ENCODE results near the gene DDX5.
A peak's percentile ranks its signal among the peaks of the same experiment; 100 is the strongest.

The DDX5 gene

DNA sequence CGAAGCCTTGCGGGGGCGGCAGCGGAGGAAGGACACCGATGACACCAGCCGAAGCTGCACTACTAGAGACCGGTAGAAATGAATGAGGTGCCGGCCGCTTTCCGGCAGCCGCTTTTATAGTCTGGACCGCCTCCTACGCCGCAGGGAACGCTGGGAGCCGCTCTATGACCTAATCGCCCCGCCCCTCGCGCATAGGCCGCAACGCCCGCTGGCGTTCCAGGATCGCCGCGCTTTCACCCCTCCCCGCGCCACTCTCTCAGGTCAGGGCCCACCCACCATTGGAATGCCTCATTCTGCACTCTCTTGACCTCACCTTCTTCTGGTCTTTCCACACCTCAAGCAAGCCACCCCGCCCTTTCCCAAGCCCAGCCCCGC is at the start of gene DDX5:
DDX5 (minus strand) TSS at position 89 of the 375 bp plus-strand sequence. CDS start 170 bp downstream, outside the sequence.
- peak; percentile 86 to 100 (median 96) for DNase-seq

DNA sequence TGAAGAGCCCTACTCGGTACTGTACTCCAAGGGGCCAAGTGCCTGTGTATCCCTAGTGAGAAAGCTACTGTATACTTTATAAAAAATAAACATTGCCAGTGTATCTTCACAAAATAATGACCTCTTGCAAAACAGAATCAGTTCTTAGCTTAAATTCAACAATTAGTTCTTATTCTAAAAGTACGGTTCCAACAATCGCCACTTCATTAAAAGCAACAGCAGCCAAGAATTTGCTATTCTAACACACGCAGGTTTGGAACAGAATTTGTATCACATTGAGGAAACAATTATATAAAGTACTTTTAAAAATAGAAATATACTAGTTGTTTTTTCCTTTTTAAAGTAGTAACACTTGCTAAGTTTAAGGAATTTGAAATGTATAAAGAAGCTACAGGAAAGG is 49.2 kb upstream of the DDX5 start:
- no peak for DNase-seq

DNA sequence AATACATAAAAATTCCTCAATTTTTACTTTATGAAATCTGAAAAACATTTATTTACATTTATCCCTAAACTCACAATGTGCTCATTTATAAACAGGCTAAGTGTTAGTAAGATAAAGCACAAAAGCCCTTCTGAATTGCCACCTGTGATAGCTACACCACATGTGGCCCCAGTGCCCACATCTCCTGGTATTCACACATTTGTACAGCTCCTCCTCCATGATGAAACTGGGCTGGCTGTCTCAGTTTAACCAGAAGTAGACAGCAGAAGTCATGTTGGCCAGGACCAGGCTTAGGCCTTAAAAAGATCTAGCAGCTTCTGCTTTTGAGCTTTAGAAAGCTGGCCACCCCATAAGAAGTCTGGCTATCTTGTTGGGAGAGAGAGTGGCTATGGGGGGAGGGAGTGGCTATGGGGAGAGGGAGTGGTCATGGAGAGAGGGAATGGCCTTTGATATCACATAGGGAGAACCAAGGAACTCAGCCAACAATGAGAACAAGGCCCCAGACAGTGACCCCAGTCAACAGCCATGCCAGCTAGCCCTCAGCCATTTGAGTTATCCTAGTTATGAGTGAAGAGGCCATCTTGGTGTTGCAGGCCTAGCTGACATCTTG is 48.0 kb upstream of the DDX5 start:
- DNase-seq: no peak

DNA sequence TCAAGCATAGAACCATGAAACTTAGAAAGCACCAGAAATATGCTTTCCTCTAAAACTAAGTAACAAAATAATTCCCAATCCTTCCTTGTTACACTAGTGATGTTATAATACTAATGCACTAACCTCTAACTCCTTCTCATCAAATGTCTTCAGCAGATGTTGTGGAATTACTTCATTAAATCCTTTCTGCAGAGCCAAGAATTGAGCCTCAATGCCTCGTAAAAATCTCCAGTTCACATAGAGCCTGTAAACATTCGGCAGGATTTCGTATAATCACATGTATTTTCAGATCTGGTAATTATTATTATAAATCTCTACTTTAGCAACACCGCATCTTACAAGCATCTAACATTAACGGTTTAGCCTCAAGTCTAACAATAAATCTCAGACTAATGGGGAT is 45.4 kb upstream of the DDX5 start:
- DNase-seq: no peak

DNA sequence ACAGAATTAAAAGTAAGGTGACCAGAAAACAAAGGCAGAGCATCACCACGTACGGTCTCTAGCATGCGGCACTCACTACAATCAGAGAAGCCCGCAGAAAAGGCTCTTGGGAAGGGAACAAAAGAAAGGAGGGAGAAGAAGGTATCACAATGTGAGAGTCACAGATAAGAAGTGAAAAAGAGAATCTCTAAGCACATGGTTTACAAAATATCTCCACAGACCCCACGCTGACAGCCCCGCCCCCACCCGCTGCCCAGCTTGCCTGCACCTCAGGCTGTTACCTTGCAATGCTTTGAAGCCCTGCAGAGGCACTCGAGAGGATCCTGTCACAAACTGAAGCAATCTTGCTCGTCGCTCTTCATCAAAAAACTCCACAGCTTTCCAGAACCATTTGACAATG is 41.2 kb upstream of the DDX5 start:
- DNase-seq: no peak

DNA sequence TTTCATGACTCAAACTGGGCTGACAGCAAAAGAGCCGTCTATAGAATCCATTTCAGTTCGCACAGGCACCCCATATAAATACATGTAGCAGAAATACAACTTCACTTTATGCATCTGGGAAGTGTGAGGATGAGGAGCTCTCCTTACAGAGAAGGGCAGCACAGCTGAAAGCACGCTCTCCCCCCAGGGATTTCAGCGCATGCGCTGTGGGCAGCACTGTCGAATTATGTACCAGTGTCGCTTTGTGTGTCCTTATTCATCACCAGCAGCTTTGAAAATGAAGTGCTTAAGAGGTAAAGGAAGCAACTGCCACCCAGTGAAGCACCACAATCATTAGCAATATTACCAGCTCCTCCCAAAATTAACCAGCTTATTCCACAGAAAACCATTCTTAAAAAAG is 40.6 kb upstream of the DDX5 start:
- DNase-seq: peak in 21 of 56 donors; percentile 1 to 56 (median 14)

DNA sequence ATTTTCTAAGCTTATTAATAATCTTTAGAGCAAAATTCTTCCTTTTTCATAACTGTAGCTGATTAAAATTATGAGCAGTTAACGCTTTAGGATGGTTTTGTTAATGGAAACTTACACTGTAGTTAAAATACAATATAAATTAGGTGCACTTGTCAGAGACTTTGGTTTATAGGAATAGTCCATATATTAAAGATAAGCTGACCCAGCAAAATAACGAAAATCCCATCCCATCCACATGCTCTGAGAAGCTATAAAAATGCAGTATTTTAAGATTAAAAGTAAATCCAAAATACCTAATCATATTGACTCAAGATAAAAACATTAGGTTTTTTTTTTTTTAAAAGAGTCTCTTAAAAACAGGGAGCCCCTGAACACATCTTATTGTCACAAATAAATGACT is 38.7 kb upstream of the DDX5 start:
- no peak for DNase-seq

DNA sequence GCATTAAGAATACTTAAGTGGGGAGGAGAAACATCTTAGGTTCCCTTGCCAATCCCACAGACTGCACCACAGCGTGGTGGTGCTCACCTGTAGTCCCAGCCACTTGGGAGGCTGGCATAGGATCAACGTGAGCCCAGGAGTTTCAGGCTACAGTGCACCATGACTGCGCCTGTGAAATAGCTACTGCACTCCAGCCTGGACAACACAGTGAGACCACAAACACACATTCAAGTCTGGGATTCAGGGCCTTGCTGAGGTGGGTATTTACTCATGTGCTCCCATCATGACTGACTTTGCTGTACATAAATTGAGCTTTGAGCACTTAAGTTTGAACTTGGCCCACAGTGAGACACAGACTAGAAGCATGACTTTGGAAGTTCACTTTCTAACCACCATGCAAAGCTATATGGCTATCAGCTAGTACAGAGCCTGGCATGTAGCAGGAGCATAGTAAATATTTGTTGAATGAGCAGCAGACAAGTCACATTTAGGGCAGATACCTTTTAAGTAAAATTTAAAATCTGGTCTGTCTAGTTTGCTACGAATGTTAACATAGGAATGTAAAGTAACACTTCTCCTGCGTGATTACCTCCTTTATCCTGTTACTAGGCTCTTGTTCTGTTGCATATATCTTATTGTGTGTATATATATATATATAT is 34.2 kb upstream of the DDX5 start:
- no peak for DNase-seq

DNA sequence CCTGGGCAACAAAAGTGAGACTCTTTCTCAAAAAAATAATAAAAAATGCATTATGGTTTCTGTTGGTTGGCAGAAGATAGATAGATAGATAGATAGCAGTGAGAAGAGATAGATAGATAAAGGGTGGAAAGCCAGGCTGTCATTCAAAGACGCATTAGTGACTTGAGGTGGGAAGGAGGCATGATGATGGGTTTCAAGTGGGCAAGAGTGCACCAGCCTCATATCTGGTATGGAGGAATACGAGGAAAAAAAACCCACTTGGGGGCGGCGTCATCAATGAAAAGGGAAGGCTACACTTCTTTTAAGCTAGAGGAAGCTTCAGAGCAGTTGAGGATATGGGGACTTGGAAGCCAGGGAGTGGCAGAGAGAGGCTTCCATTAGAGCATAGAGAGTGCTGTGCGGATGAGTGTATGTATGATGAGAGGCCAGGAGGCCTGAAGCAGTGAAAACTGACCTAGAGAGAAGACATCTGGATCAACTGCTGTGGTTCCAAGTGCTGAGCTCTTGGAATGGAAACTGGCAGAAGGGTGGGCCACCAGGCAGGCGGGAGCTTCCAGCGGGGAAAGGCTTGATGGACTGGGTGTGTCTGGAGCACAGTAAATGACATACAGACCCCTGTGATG is 32.5 kb upstream of the DDX5 start:
- no peak for DNase-seq

DNA sequence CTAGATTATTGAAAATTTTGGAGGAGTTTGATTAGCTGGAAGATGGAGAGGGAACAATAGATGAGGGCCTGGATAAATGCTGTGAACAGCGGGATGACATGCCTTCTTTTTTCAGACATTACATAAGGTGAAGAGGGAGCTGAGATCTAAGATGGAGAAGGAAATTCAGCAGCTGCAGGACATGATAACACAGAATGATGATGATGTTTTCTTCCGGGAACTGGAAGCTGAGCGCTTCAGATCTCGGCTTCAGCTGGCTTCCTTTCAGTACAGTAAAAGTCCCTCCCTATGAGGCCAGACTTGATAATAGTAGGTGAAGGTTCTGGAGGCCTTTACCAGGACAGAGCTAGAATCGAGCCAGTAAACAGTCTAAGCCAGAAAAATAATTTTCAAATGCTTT is 31.4 kb upstream of the DDX5 start:
- no peak for DNase-seq

DNA sequence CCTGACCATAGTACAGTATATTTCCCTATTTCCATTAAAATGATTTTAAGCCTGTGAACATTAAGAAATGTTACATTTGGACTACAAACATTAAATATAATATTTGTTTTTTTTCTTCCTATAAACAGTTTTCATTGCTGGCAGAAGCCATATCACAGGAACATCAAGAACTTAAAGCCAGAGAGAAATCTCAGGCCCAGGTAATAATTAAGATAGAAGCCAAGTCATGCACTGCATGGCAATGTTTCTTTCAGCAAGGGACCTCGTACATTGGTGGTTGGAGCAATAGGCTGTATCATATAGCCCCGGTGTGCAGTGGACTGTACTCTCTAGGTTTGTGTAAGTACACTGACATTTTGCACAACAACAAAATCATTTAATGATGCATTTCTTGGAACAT is 30.8 kb upstream of the DDX5 start:
- no peak for DNase-seq

DNA sequence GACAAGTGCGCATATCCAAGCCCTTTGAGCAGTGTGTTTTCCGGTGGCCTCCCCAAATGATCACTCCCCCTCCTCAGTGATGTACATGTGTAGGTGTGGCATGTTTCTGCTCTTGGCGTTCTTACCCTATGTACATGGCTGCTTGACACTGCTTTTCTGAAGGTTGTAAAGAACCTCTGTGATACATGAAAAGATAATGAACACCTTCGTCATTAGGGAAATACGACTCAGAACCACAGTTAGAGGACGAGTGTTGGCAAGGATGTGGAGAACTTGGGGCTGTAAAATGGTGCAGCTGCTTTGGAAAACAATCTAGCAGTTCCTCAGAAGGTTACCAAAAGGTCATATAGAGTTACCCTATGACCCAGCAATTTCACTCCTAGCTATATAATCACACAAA is 29.3 kb upstream of the DDX5 start:
- DNase-seq: no peak

DNA sequence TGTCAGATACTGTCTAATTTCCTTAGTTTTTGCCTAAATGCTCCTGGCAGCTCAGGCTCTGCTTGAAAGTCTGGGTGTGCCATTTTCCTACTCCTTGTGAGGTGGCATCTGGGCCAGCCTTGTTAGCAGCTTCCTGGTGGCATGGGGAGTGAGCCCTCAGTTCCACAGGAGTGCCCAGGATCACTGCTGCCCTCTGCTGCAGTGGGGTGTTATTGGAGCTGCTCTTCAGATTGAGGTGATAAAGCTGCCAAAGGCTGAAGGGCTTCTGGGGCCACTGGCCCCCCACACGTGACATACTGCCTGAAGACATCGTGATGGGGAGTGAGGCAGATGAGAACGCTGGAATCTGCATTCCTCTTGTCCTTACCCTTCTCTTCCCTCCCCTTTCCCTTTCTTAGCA is 28.1 kb upstream of the DDX5 start:
- DNase-seq: no peak

DNA sequence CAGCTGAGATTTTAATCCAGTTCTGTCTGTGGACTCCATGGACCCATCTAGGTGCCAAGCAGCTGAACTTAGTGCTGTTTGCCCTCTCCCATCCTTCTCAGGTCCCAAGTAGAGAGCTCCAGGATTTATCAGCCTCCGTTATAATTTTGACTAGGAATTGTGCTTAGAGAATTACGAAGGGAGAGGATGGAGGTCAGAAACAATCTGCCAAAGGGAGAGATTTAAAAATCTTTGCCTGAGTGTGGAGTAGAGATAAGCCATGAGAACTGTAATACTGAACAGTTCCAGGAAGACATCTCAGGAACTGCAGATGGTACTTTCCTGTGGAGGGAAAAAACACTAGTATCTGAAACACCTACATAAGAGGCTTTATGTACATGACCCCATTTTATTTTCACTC is 27.7 kb upstream of the DDX5 start:
- DNase-seq: no peak

DNA sequence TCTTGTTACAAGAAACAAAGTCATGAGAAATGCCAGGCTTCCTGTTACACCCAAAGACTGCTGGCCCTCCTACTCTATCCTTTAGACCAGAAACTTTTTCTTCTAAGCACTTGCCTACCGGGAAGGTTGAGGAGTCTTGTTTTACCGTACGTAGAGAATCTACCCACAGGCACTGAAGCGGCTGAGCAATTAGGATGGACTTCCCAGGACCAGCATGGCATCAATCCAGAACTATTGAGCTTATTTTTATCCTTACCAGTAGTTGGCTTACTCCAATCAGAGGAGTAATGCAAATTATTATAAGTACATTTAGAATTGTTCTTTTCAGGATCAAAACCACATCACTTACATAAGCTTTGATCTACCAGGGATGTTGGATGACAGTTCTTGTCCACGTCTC is 26.3 kb upstream of the DDX5 start:
- DNase-seq: no peak

DNA sequence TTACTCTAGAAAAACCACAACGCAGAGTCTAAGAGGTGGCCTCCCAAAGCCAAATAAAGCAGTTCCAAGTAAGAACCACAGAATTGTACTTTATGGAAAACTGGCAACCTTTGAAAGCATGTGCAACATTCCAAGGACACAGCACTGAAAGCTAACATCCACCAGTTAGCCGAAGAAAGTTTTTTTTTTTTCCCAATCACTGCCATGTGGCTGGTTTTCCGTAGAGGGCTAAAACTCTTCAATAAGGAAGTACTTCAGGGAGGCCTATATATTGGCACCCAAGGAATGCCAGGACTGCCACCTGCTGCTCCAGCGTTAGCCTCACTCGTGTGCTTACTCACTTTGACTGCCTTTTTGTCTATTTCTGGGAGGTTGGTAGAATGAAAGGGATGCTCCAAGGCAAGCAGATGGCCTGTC is 25.9 kb upstream of the DDX5 start:
- no peak for DNase-seq

DNA sequence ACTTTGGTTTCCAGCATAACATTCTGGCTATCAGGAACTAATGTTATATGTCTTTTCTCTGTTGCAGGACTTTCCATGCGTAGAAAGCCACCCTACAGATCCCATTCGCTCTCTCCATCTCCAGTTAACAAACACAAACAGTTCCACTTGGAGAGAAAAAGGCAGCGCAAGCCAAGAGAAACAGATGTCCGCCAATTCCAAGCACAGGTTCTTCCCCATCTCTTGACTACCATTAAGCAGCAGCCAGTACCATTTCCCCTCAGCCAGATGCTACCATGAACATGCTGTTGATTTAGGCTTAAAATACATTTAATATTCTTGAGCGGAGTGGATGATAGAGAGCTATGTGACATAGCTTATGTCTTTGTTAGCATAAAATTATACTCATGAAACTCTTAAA is 23.1 kb upstream of the DDX5 start:
- no peak for DNase-seq

DNA sequence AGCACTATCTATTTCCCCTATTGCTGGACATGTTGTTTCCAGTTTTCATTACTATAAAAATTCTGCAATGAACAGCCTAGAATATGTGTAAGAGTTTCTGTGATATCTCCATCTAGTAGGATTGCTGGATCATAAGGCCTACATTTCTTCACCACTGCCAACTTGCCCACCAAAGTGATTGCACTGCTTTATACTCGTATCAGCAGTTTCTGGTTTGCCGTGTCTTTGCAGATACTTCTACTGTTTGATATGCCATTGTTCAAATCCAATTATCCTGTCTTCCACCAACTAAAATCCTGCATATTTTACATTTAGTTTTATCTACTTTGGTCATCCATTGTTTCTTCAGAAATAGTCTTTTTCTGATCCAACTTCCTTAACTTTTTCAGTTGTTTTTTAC is 21.8 kb upstream of the DDX5 start:
- DNase-seq: no peak

DNA sequence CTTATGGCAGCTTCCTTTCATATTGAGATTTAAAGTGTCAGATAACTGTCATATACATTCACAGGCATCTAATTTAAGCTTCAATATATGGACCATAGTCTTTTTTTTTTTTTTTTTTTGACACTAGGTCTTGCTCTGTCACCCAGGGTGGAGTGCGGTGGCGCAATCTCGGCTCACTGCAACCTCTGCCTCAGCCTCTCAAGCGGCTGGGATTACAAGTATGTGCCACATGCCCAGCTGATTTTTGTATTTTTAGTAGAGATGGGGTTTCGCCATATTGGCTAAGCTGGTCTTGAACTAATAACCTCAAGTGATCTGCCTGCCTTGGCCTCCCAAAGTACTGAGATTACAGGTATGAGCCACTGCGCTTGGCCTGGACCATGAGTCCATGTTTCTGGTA is 14.3 kb upstream of the DDX5 start:
- no peak for DNase-seq

DNA sequence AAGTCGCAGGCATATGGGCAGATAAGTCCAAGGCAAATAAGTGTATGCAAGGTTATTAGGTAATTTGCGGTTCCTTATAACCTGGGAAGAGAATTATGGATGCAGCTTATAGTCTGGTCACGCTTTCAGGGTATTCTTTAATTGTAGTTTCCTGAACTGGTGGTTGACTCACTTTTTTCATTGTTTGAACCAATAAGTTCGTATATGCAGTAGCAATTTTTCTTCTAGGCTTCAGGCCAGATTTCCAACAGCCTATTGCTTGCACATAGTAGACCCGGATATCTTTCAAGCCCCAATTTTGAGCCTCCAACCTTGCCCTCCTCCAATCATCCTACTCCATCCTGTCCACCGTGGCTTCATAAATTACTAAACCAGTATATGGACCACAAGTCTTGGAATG is 13.5 kb upstream of the DDX5 start:
- DNase-seq: no peak

DNA sequence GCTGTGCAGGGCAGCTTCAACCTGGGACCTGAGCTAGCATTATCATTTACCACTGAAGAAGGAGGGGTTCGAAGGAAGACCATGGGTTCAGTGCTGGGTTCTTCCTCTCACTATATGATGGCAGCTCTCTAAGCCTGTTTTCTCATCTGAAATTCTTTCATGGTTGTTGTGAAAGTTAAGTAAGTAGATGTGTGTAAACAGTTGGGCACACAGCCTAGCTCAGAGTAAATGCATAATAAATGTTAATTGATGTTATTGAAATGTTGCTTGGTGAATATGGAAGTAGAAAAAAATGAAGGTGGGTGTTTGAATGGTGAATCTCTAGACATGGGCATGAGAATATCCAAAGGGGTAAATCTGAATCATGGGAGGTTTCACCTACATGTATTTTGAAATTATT is 9.7 kb upstream of the DDX5 start:
- DNase-seq: no peak

DNA sequence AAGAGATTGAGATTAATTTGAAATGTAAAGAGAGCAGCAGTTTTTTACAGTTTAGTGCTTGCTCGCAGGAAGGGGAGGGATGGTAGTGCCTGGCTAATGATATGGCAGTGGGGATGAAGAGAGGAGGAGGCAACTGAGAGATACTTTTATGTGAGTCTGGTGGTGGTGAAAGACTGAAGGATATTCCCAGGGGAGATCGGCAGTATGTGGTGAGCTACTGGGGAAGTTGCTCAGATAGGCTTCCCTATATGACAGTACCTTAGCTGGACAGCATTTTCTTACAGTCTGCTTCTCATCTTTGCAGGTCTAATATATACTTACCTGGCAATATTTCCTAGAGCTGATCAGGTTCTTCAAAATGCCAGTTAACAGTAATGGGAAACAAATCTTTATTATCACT is 9.3 kb upstream of the DDX5 start:
- DNase-seq: no peak

DNA sequence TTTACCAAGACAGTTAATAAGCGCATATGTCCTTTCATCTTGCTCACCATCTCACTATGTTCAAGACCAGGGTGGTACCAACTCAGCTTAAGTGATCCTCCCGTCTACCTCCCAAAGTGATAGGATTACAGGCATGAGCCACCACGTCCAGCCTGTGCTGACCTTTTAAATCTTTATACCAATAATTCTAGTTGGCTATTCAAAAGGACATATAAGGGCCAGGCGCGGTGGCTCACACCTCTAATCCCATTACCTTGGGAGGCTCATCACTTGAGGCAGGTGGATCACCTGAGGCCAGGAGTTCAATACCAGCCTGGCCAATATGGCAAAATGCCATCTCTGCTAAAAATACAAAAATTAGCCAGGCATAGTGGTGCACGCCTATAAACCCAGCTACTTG is 3.1 kb upstream of the DDX5 start:
- DNase-seq: no peak
